HL-60 (cell line): ENCODE results near the gene KLC4.

Experiments used
- DNase-seq, 2 experiments: peaks; one replicate each; pipeline ENCODE4 v3.0.0-alpha.2; 2010 to 2020; ENCODE audit warnings: low read depth in 1 of 2, low spot score in 1 of 2
- H3K27ac ChIP-seq: fragments of 250-450 bp; sonication (Bioruptor Pico); replicated peaks from 2 replicates; pipeline ENCODE4 v1.5.1; 2020; ENCODE audit warnings: mild to moderate bottlenecking, moderate library complexity
- H3K27me3 ChIP-seq: fragments of 250-450 bp; sonication (Bioruptor Pico); 2 replicates; pipeline ENCODE4 v1.5.1; 2021; ENCODE audit warnings: mild to moderate bottlenecking, moderate library complexity; ENCODE audit not compliant: insufficient read depth, poor library complexity, severe bottlenecking
- H3K4me3 ChIP-seq: replicated peaks from 2 replicates; pipeline ENCODE4 v1.5.1; 2011; ENCODE audit warnings: mild to moderate bottlenecking, control low read depth, low read length; ENCODE audit not compliant: insufficient read depth
- GABPA ChIP-seq: IDR thresholded peaks from 2 replicates; pipeline ENCODE4 v1.6.1; 2012; ENCODE audit warnings: low read depth
- POLR2AphosphoS5 ChIP-seq: IDR thresholded peaks from 2 replicates; pipeline ENCODE4 v1.6.1; 2012; ENCODE audit warnings: low read depth
- SPI1 ChIP-seq: IDR thresholded peaks from 2 replicates; pipeline ENCODE4 v1.6.1; 2012; ENCODE audit warnings: low read depth, mild to moderate bottlenecking, borderline replicate concordance
- TF ChIP-seq, protein P1 (sequence below): IDR thresholded peaks from one replicate; pipeline ENCODE4 v1.5.1; 2011; ENCODE audit warnings: low read length, control low read depth, inconsistent platforms; ENCODE audit not compliant: insufficient read depth
- TF ChIP-seq, protein P2 (sequence below): IDR thresholded peaks from 2 replicates; pipeline ENCODE4 v1.6.1; 2012; ENCODE audit warnings: low read depth; ENCODE audit not compliant: insufficient replicate concordance

Gene KLC4

DNA sequence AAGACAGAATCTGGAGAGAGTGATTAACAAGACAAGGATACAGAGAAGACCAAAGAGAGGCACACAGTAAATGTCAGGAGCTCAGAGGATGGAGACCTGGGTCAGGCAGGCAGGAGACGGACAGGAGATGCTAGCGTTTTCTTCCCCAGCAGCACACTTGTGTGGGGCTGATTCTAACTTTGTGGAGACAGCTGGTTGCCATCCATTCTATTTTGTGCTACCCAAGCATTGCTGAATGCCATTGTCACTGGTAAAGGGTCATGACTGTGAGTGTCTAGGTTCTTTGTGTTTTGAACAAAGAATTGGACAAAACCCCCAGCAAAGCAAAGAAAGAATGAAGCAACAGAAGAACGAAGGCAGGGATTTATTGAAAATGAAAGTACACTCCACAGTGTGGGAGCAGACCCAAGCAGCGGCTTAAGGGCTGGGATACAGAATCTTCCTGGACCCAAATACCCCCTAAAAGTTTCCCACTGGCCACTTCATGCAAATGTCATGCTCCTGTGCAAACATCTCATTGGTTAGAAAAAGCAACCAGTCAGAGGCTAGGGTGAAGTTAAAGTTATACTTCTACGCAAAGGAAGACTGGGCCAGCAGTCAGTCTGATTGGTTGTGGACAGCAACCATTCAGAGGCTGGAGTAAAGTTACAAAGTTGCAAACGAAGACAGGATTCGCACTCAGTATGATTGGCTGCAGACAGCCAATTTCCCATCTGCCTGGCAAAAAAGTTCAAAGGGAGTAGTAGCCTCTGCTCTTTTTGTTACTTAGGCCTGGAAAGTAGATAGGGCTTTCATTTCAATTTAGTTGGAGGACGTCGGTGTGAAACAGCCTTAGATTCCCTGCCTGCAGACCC is 34.2 kb downstream of the KLC4 start:
- no peaks in the 10 kb centered on the region for H3K27me3 ChIP-seq
- TF ChIP-seq POLR2AphosphoS5 (no peak), GABPA (no peak)
- TF ChIP-seq, protein P1, sequence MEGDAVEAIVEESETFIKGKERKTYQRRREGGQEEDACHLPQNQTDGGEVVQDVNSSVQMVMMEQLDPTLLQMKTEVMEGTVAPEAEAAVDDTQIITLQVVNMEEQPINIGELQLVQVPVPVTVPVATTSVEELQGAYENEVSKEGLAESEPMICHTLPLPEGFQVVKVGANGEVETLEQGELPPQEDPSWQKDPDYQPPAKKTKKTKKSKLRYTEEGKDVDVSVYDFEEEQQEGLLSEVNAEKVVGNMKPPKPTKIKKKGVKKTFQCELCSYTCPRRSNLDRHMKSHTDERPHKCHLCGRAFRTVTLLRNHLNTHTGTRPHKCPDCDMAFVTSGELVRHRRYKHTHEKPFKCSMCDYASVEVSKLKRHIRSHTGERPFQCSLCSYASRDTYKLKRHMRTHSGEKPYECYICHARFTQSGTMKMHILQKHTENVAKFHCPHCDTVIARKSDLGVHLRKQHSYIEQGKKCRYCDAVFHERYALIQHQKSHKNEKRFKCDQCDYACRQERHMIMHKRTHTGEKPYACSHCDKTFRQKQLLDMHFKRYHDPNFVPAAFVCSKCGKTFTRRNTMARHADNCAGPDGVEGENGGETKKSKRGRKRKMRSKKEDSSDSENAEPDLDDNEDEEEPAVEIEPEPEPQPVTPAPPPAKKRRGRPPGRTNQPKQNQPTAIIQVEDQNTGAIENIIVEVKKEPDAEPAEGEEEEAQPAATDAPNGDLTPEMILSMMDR: no peak
- TF ChIP-seq, protein P2, sequence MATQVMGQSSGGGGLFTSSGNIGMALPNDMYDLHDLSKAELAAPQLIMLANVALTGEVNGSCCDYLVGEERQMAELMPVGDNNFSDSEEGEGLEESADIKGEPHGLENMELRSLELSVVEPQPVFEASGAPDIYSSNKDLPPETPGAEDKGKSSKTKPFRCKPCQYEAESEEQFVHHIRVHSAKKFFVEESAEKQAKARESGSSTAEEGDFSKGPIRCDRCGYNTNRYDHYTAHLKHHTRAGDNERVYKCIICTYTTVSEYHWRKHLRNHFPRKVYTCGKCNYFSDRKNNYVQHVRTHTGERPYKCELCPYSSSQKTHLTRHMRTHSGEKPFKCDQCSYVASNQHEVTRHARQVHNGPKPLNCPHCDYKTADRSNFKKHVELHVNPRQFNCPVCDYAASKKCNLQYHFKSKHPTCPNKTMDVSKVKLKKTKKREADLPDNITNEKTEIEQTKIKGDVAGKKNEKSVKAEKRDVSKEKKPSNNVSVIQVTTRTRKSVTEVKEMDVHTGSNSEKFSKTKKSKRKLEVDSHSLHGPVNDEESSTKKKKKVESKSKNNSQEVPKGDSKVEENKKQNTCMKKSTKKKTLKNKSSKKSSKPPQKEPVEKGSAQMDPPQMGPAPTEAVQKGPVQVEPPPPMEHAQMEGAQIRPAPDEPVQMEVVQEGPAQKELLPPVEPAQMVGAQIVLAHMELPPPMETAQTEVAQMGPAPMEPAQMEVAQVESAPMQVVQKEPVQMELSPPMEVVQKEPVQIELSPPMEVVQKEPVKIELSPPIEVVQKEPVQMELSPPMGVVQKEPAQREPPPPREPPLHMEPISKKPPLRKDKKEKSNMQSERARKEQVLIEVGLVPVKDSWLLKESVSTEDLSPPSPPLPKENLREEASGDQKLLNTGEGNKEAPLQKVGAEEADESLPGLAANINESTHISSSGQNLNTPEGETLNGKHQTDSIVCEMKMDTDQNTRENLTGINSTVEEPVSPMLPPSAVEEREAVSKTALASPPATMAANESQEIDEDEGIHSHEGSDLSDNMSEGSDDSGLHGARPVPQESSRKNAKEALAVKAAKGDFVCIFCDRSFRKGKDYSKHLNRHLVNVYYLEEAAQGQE: no peak
- DNase-seq: no peak
- H3K27ac ChIP-seq: no peak overlapping the region
- H3K4me3 ChIP-seq: no peak overlapping the region

DNA sequence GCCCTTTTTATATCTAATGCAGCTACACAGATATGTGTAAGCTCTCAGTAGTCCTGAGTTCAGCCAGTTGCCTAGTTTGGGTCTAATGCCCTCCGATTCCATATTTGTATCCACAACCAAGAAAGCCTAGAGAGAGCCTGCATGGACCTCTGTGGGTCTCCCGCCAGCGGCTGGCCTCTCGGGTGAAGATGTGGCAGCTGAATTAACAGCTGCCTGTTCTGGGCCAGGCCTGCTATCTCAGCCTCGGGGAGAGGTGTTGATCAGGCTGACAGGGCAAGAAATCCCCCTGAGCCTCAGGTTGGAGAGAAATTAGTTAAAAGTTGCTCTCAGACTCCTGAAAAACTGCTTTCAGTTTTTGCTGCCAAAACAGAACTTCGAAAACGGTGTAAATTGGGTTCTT is 36.5 kb downstream of the KLC4 start:
- H3K27me3 ChIP-seq: no peaks in the 10 kb centered on the region
- DNase-seq: no peak
- TF ChIP-seq, protein P2: no peak
- TF ChIP-seq POLR2AphosphoS5 (no peak), SPI1 (no peak), GABPA (no peak)
- TF ChIP-seq, protein P1: no peak
- no peak overlapping the region for H3K4me3 ChIP-seq
- H3K27ac ChIP-seq: no peak overlapping the region

DNA sequence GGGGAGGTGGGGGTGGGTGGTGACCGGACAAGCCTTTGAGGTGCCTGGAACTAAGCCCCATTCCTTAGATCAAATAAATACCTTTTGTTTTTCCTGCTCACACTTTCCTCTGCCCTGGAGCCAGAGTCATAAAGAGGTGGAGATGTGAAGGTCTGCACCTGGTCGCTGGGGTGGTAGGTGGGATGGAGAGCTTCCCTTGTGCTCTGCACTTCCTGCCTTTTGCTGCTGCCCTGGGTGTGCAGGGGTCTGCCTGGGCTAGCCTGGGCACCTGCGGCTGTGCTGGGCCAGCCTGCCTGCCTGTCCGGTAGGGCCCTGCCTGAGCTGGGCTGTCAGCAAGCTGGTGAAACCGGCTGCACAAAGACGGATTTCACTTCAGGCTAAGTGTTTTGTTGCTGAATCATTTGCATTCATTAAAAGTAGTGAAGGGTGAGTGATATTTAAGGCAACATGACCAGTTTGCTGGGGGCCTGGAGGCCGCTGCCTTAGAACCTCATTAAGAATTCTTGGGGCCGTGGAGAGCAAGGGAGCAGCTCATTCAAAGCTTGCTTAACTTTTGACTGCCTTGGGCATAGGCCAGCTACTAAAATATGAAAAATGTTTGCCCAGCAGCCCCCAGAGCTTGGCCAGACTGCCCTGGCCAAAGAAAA is 37.1 kb downstream of the KLC4 start:
- H3K27ac ChIP-seq: no peak overlapping the region
- TF ChIP-seq, protein P1: no peak
- TF ChIP-seq, protein P2: no peak
- no peak for TF ChIP-seq GABPA
- TF ChIP-seq POLR2AphosphoS5: no peak
- no peak for TF ChIP-seq SPI1
- H3K27me3 ChIP-seq: no peaks in the 10 kb centered on the region
- H3K4me3 ChIP-seq: no peak overlapping the region
- no peak for DNase-seq
